ENCODE data around the gene AKAP6.

DNA sequence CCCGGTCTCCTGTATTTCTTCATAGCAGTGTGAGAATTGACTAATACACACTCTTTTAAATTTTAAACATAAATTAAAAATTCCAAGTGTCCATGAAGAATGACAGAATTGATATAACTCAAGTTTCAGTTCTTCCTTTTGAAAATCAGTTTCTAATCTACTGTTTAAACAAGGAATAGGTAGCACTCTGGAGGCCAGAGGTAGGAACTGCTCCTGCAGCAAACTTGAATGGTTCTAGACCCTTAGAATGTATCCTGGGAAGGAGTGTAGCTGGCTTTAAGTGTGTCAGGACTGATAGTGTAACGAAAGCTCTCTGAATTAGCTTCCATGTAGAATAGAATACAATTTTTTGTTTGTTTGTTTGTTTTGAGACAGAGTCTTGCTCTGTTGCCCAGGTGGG, 76.8 kb downstream of the AKAP6 start:
- no peak for TF ChIP-seq EP300 (IDR thresholded peaks at IDR 0.05)
- no peak for TF ChIP-seq CTCF (IDR thresholded peaks at IDR 0.05)
- TF ChIP-seq POLR2A (IDR thresholded peaks at IDR 0.05): no peak
- TF ChIP-seq POLR2AphosphoS5 (IDR thresholded peaks at IDR 0.05): no peak
